GM12878 (cell line): ENCODE measurements around the gene TUBA4B. TPM values are rescaled to one million over a fixed set of nuclear protein-coding genes. Genes with fewer than 3 reads are reported as not detected.

Source experiments
- ATAC-seq: fragments of 200-7000 bp; cut with Tn5 transposase; 3 replicates; pipeline ENCODE4 v1.9.1; 2020; ENCODE audit warnings: mild to moderate bottlenecking, moderate library complexity
- BruUV-seq: library from RNA; stranded (reverse); fragments of 400-500 nt; replicated peaks from 2 replicates; lab custom pipeline; 2021; lab: Mats Ljungman, UMichigan
- CTCF ChIA-PET: fragments of 300-600 bp; sonication (Branson Sonifier 250); formaldehyde crosslinking; extraction: SDS; loops from one replicate; lab custom pipeline; 2021; ENCODE audit warnings: inconsistent platforms; lab: Yijun Ruan, JAX
- POLR2A ChIA-PET: fragments of 350-600 bp; formaldehyde crosslinking; extraction: SDS; loops from one replicate; lab custom pipeline; 2021; ENCODE audit warnings: inconsistent platforms; lab: Charles Lee
- RAD21 ChIA-PET: fragments of 300-600 bp; sonication (Branson Sonifier 250); formaldehyde crosslinking; loops from one replicate; lab custom pipeline; 2023; ENCODE audit warnings: antibody characterized with exemption; ENCODE audit not compliant: unreplicated experiment; lab: Charles Lee
- SMC1A ChIA-PET: fragments of 300-600 bp; sonication (Branson Sonifier 250); formaldehyde crosslinking; loops from one replicate; lab custom pipeline; 2023; ENCODE audit not compliant: unreplicated experiment, uncharacterized antibody; lab: Charles Lee
- DNase-seq: peaks from one replicate; pipeline ENCODE4 v3.0.0-alpha.2; 2011; ENCODE audit warnings: low read depth, low spot score
- FAIRE-seq: peaks from 3 replicates; lab custom pipeline; 2011; peaks lifted over from hg19 to GRCh38; lab: Jason Lieb, UNC
- H2AFZ ChIP-seq: 2 replicates; pipeline ENCODE4 v1.6.0; 2011; ENCODE audit warnings: low read depth, low read length, control low read depth; ENCODE audit not compliant: control insufficient read depth
- H3K27ac ChIP-seq: 2 replicates; pipeline ENCODE4 v1.5.1; 2011; ENCODE audit warnings: control low read depth; ENCODE audit not compliant: control insufficient read depth, insufficient read depth
- H3K27me3 ChIP-seq, 2 experiments: replicated peaks in 1 of 2; 2 replicates each; pipeline versions ENCODE4 v1.6.0 to v1.6.1; 2011; ENCODE audit warnings: low read length in 1 of 2; ENCODE audit not compliant: control insufficient read depth in 2 of 2, insufficient read depth in 2 of 2
- H3K36me3 ChIP-seq, 2 experiments: 2 replicates each; pipeline ENCODE4 v1.5.1; 2011; ENCODE audit warnings: low read length in 1 of 2; ENCODE audit not compliant: control insufficient read depth in 2 of 2, insufficient read depth in 2 of 2
- H3K4me1 ChIP-seq: 2 replicates; pipeline ENCODE4 v1.6.1; 2011; ENCODE audit warnings: mild to moderate bottlenecking, low read length, moderate library complexity, mixed read lengths; ENCODE audit not compliant: control insufficient read depth, insufficient read depth
- H3K4me2 ChIP-seq: 2 replicates; pipeline ENCODE4 v1.6.0; 2011; ENCODE audit warnings: control low read depth; ENCODE audit not compliant: control insufficient read depth, insufficient read depth
- H3K4me3 ChIP-seq: fragments of 200-600 bp; sonication (generic); 2 replicates; pipeline ENCODE4 v1.5.1; 2016
- H3K79me2 ChIP-seq: 2 replicates; pipeline ENCODE4 v1.6.0; 2011; ENCODE audit warnings: low read length; ENCODE audit not compliant: control insufficient read depth, insufficient read depth
- H3K9ac ChIP-seq: 2 replicates; pipeline ENCODE4 v1.8.0; 2011; ENCODE audit warnings: low read length, control low read depth, mixed read lengths; ENCODE audit not compliant: control insufficient read depth, insufficient read depth
- H3K9me3 ChIP-seq: replicated peaks from 3 replicates; pipeline ENCODE4 v1.5.1; 2011; ENCODE audit warnings: mild to moderate bottlenecking, low read length; ENCODE audit not compliant: control insufficient read depth, insufficient read depth
- H4K20me1 ChIP-seq: 2 replicates; pipeline ENCODE4 v1.6.0; 2011; ENCODE audit not compliant: control insufficient read depth, insufficient read depth
- BACH1 ChIP-seq: fragments of 450-650 bp; IDR thresholded peaks from 2 replicates; pipeline ENCODE4 v1.6.1; 2017; ENCODE audit warnings: mild to moderate bottlenecking, borderline replicate concordance
- CBFB ChIP-seq: IDR thresholded peaks from 2 replicates; pipeline ENCODE4 v1.6.1; 2016; ENCODE audit warnings: antibody characterized with exemption, low read depth
- CEBPB ChIP-seq, 2 experiments: fragments of 150-350 bp in 1 of 2; IDR thresholded peaks; 2 replicates each; pipeline ENCODE4 v1.6.1; 2012 to 2014; ENCODE audit warnings: low read depth in 2 of 2, low read length in 2 of 2, borderline replicate concordance in 1 of 2, inconsistent platforms in 1 of 2
- CUX1 ChIP-seq: IDR thresholded peaks from 2 replicates; pipeline ENCODE4 v1.6.1; 2012; ENCODE audit warnings: improper control_type of control experiment, low read depth, low read length; ENCODE audit not compliant: insufficient replicate concordance
- FOXK2 ChIP-seq: fragments of 450-650 bp; IDR thresholded peaks from 2 replicates; pipeline ENCODE4 v1.6.1; 2017; ENCODE audit warnings: mild to moderate bottlenecking, moderate library complexity
- GABPA ChIP-seq: IDR thresholded peaks from 2 replicates; pipeline ENCODE4 v1.6.1; 2014; ENCODE audit warnings: antibody characterized with exemption, low read depth, mild to moderate bottlenecking, inconsistent platforms
- HDGF ChIP-seq: fragments of 450-650 bp; IDR thresholded peaks from 2 replicates; pipeline ENCODE4 v1.6.1; 2016; ENCODE audit warnings: antibody characterized with exemption
- MEF2A ChIP-seq: IDR thresholded peaks from 2 replicates; pipeline ENCODE4 v1.6.1; 2011; ENCODE audit warnings: low read depth, mild to moderate bottlenecking, low read length, moderate library complexity; ENCODE audit not compliant: insufficient read depth
- MLLT1 ChIP-seq: fragments of 450-650 bp; IDR thresholded peaks from 2 replicates; pipeline ENCODE4 v1.6.1; 2016; ENCODE audit warnings: mild to moderate bottlenecking
- RAD51 ChIP-seq: fragments of 450-650 bp; IDR thresholded peaks from 2 replicates; pipeline ENCODE4 v1.6.1; 2016; ENCODE audit warnings: moderate library complexity, mild to moderate bottlenecking, inconsistent platforms
- SMARCA5 ChIP-seq: fragments of 450-650 bp; IDR thresholded peaks from 2 replicates; pipeline ENCODE4 v1.6.1; 2017; ENCODE audit warnings: mild to moderate bottlenecking
- TCF3 ChIP-seq: IDR thresholded peaks from 2 replicates; pipeline ENCODE4 v1.6.1; 2012; ENCODE audit warnings: low read depth, mild to moderate bottlenecking, low read length, borderline replicate concordance; ENCODE audit not compliant: insufficient read depth
- ZSCAN29 ChIP-seq: fragments of 450-650 bp; IDR thresholded peaks from 2 replicates; pipeline ENCODE4 v1.6.1; 2017; ENCODE audit warnings: mild to moderate bottlenecking, moderate library complexity
- WGBS: methylation state at CpG from one replicate; pipeline ENCODE4 v1.1.6; 2016; ENCODE audit warnings: low lambda C conversion rate; ENCODE audit not compliant: insufficient replicate concordance, insufficient coverage; ENCODE audit errors: missing lambda C conversion rate; 5-methylcytosine and 5-hydroxymethylcytosine counted together
- in situ Hi-C: fragments of 300-500 bp; cut with MboI; formaldehyde crosslinking; loops from 9 replicates; pipeline ENCODE4 v1.14.3; 2018; ENCODE audit warnings: mixed read lengths
- intact Hi-C: fragments of 100-400 bp; cut with micrococcal nuclease; formaldehyde crosslinking; loops from one replicate; pipeline ENCODE4 v1.14.2; 2022; ENCODE audit not compliant: unreplicated experiment
- polyA plus RNA-seq, 11 experiments: library from polyadenylated mRNA; depleted of rRNA in 4 of 11; unstranded in 6 of 11; stranded (reverse) in 5 of 11; fragments of >200 nt; fragmentation: Nextera tagmentation in 4 of 11; fragmentation: Illumina TruSeq in 1 of 11; extraction: Ambion mirVana in 4 of 11; extraction: Trizol in 1 of 11; gene quantifications; 1 replicate in 1 of 11; 2 replicates in 10 of 11; pipeline versions ENCODE4 v1.2.1 to v1.2.3, GENCODE V29; 2011 to 2016; ENCODE audit warnings: inconsistent platforms in 2 of 11, missing spikeins in 2 of 11, low read depth in 1 of 11
- total RNA-seq, 4 experiments: library from RNA; depleted of rRNA in 3 of 4; stranded (reverse); fragments of >200 nt in 3 of 4; fragmentation: Illumina TruSeq in 1 of 4; extraction: Trizol in 1 of 4; gene quantifications; 2 replicates each; pipeline versions ENCODE4 v1.2.1 to v1.2.3, GENCODE V29; 2013 to 2021

The TUBA4B gene
- total and polyA plus RNA-seq, 10 of the 15 experiments (the other 5 are each of a cell fraction or from before 2014, with no cell fraction given), result 0.07 TPM; not detected in 9

GRCh38 chr2:219282375-219282774 lies 29.3 kb downstream of the TUBA4B start:
- intact Hi-C loops (no loop called here), in situ Hi-C loops (no loop called here)
- Histone ChIP-seq H3K4me3 (no peak overlapping the region), H3K9ac (no peak overlapping the region), H2AFZ (no peak overlapping the region), H3K4me1 (peaks cover 26% of the 10 kb centered on the region), H3K9me3 (no peaks in the 10 kb centered on the region), H3K27me3 (no peaks in the 10 kb centered on the region), H4K20me1 (no peaks in the 10 kb centered on the region), H3K4me2 (no peak overlapping the region), H3K36me3 (no peaks in the 10 kb centered on the region; a peak in 1 of 4 replicates), H3K79me2 (peaks cover 6% of the 10 kb centered on the region), H3K27ac (no peak overlapping the region)
- DNase-seq (no peak), FAIRE-seq (no peak), ATAC-seq (no peak)
- ChIA-PET POLR2A (interaction anchor here (5.6 to 7.0 kb wide), 2 partner anchors 31 to 107 kb away, joined by 34 to 160 read pairs; partner anchors contain the start of genes CNPPD1, TUBA4A and TUBA4B), CTCF (interaction anchor here (2.6 to 13.5 kb wide), 2 partner anchors 11 to 123 kb away, joined by 6 to 257 read pairs; no protein-coding TSS in a partner anchor), RAD21 (no interaction called here), SMC1A (interaction anchor here (0.7 to 8.8 kb wide), 2 partner anchors 11 to 53 kb away, joined by 3 to 96 read pairs; partner anchors contain the start of genes ANKZF1 and ATG9A)
- TF ChIP-seq MEF2A, result no peak
- no peak for TF ChIP-seq TCF3
- no peak for TF ChIP-seq HDGF
- TF ChIP-seq SMARCA5, result no peak
- TF ChIP-seq FOXK2, result no peak
- TF ChIP-seq CUX1, result no peak
- no peak for TF ChIP-seq BACH1
- TF ChIP-seq RAD51, result no peak
- TF ChIP-seq MLLT1, result no peak
- TF ChIP-seq ZSCAN29, result no peak
- TF ChIP-seq GABPA, result no peak
- no peak for TF ChIP-seq CBFB
- TF ChIP-seq CEBPB (IDR thresholded peaks at IDR 0.05; ENCODE audit: borderline replicate concordance in 1 of 2, low read depth in 2 of 2, low read length in 2 of 2), result no peak
- BruUV-seq, result no TSS peak
- 87% methylated on average over 5 of the region's 5 CpGs for WGBS
